Effector CD4-positive, alpha-beta T cell (primary cell): ENCODE measurements around the gene ACTL8. TPM values are rescaled to one million over a fixed set of nuclear protein-coding genes. Genes with fewer than 3 reads are reported as not detected.

Source experiments
- DNase-seq: peaks from one replicate; pipeline ENCODE4 v3.0.0-alpha.2; 2020
- total RNA-seq: gene quantifications from one replicate; lab custom pipeline; 2026; lab: John Stamatoyannopoulos, UW

ACTL8 gene, protein sequence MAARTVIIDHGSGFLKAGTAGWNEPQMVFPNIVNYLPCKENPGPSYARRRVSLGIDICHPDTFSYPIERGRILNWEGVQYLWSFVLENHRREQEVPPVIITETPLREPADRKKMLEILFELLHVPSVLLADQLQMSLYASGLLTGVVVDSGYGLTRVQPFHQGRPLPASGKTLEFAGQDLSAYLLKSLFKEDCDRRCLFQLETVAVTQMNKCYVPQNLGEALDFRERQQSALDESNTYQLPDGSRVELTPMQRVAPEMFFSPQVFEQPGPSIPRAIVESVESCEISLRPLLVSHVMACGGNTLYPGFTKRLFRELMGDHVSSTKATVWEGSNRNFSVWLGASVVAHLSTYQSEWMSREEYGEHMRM
- total RNA-seq = not detected

DNA sequence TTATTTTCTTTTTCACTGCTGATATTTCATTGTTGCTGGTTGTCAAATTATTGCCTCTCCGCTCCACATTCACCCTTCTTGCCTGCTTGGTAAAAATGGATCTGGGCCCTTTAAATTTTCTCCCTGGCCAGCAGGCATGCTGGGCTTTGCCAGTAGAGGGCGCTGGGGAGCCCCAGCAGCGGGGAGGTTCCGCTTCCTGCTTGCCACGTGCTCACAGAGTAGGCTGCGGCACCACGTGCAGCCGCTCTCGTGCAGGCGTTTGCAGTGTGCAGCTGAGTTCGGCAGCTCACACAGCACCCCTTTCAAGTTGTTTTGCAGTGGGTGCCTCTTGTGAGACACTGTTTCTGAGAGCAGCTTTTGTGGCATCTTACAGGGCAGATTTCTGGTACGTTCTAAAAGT, at the start of gene ACTL8:
ACTL8 (plus strand) TSS at position 214 of the 400 bp plus-strand sequence. CDS start 67,676 bp downstream, outside the sequence.
- DNase-seq = no peak

DNA sequence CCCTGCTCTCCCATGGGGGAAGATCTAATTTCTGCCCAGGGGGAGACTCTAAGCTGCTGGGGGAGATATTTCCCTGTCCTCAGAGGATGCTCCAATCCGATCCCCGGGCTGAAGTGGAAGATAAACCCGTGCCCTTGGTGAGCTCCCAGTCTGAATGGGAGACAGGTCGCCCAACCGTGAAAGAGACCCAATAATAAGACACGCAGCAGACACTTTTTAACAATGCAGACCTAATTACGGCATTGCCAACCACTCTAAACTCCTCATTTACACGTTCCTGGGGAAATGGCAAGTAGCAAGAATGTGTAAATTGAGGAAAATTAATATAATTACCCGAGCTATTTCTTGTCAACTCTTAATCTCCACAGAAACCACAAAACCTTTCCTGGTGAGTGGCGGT, 48.7 kb upstream of the ACTL8 start:
- no peak for DNase-seq

DNA sequence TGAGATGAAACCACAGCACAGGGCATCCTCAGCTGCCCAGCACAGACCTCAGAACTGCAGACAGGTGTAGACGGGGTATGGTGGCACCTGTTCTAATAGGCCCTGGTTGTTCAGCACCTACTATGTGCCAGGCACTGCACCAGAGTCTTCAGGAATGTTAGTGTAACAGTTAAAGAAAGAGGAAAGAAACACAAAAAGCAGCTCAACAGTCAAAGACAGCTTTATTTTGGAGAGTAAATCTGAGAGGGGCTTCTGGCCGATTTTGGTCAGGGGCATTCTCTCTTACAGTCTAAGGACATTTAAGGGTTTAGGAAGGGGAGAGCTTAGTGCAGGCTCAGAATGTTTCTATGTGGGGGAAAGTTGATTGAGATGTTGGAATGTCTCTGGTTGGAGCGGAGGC, 45.2 kb upstream of the ACTL8 start:
- no peak for DNase-seq

DNA sequence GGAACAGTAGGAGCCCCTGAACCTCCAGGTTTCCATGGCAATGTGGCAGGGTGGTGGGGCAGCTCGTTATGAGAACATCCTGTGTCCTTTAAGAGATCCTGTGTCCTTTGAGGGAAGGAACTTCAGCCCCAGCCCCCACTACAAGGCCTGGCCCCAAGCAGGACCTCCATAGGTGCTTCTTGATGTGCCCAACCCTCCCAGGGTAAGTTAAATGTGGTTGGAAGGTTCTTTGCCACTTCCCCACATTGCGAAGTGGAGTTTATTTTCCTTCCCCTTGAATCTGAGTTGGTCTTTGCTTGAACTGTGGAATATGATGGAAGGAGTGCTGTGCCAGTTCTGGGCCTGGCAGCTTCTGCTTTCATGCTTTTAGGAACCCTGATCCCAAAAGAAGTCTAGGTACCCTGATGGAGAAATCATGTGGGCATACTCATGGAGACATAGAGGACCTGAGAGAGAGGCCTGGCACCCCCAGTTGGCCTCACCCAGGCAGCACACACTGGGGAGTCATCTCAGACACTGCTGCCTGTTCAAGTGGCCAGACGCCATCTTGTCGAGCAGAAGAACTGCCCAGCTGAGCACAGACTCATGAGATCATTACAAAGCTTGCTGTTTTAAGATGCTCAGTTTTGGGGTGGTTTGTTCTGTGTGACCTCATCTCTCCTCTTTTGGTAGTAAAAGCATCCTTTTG, 44.1 kb upstream of the ACTL8 start:
- no peak for DNase-seq

DNA sequence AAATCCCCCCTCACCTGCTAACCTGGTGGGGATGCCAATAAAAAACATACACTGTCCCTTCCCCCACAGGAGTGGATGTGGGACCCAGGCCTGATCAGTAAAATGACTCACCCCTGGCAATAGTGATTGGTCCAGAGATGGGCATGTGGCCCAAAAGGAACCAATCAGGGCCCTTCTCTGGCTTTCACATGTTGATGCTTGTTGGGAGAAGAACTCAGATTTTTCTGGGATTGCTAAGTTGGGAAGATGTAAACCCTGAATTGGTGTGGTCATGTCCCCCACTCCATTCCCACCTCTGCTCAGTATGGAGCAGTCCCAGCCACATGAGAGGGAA, 43.6 kb upstream of the ACTL8 start:
- DNase-seq = no peak

DNA sequence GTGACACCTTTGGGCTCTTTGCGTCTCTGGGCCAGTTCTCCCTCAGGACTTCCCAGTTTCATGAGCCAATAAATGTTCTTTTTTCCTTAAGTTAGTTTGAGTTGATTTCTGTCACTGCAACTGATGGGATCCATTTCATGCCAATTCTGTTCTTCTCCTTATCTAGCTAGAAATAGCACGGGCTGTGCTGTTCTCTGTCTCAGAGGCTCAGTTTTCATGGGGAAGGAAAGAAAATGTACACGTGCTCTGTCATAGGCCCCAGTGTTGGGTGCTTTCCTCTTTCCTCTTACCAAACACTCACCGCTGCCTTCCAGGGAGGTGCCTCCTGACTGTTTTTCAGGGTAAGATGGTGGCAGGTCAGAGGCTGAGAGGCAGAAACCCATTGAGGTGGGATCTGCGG, 43.2 kb upstream of the ACTL8 start:
- DNase-seq = no peak

DNA sequence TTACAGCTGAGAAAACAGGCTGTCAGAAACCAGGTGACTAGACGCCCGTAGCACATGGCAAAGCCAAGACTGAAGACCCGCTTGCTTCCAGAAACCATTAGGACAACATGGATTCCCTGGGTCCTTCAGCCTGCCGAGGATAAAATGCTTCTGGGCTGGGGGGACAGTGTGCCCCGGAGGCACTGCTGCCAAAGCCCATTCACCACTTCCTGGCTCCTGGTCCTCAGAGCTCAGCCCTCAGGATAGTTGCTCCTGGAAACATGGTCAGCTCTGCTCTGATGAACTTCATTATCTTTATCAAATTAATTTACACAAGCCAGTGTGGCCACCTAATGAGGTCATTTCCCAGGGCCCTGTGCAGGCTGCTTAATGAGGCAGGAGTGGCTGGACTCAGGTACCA, 41.1 kb upstream of the ACTL8 start:
- DNase-seq = no peak

DNA sequence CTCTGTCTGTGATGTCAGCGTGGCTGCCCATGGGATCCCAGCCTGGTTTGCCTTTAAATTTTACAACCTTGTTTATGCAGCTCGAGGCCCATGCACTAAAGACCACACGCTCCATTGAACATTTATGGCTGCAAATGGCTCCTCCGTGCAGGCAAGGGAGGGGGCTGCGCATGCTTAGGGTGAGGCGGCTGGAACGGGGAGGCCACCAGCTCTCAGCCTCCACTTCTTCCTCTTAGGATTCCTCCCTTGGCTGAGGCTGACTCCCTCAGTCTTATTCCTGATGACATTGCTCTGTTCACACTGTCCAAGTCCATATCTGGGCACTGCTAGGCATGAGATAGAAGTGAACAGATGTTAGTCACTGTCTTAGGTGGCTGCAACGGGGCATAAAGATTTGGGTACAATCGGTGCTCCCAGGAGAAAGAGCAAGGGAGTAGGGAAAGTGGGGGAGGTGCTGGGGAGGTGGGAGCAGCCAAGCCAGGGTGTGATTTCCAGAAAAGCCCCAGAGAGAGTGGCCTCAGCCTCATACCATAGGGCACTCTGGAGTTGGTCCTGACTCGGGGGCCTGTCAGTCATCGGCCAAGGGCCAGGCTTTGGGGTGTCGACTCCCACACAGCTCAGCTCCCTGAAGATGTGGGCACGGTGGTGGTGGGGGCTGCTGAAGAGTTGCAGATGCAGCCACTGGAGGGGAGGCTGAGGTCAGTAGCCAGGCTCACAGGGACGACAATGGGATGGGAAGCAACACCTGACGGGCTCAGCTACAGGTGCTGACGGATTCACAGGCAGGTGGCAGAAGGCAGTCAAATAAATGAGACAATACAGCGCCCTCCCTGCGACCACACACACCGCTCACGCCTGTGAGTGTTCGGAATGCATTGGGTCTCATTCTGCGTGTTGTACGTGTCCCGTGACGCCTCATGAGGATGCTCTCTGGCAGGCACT, 37.3 kb upstream of the ACTL8 start:
- DNase-seq = no peak

DNA sequence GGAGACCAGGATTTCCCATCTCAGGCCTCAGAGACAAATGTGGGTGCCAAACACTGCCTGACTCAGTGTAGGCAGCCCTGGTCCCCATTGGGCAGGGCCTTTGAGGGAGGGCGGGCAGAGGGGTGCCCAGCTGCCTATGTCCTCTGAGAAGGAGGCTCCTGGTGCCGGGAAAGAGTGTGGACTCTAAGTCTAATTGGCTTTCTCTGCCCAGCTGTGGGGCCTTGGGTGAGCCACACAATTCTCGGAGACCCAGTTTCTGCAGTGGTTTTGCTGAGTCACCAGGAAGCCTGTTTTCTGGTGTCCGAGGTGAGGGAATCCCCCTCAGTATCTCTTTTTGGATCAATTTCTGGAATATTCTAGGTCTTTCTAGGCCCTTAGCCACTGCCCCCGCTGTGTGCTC, 35.3 kb upstream of the ACTL8 start:
- DNase-seq = no peak

DNA sequence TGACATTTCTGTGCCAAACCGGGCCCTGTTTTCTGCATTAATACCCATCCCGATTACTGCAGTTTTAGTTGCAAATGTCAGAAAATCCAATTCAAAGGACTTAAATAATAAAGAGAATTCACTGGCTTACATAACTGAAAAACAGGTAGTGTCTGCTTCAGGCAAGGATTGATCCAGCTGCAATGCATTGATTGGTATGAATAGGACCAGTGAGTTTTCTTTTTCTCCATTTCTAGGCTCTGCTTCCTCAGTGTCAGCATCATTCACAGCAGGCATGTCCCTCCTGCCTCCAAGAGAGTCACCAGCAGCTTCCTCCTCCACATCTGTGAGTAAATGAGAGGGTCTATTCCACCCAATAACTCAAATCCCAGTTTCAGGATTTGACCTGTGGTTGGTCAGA, 33.7 kb upstream of the ACTL8 start:
- DNase-seq = no peak

DNA sequence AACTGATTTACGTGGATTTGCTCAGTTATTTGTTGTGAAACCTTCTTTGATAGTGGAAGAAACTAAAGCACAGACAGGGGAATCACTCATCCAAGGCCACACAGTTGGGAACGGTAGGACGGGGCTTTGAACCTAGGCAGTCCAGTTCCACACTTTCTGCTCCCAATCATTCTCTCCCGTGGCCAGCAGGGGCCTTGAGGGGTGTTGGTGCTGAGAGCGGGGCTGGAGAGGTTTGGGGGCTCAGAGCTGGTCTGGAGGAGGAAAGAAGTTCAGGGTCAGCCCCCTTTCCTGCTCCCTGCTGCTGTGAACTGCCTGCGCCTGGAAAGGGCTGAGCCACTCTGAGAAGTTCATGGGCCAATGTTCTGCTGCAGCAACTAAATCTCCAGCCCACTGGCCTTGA, 31.4 kb upstream of the ACTL8 start:
- no peak for DNase-seq

DNA sequence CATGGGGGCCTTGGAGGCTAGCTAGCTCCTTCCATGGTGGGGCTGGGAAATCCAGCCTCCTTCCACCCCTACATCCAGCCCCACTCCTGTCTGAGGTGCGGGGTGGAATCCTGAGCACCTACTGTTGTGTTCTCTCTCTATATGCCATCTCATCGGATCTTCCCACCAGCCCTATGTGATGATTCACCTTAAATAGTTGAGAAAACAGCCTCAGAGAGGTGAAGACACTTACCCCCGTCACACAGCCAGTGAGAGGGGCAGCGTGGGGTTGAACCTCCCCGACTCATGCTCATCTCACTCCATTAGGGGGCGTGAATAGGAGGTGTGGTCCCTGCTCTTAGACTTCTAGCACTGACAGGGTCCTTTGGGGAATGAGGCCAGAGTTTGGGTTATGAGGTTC, 31.0 kb upstream of the ACTL8 start:
- no peak for DNase-seq

DNA sequence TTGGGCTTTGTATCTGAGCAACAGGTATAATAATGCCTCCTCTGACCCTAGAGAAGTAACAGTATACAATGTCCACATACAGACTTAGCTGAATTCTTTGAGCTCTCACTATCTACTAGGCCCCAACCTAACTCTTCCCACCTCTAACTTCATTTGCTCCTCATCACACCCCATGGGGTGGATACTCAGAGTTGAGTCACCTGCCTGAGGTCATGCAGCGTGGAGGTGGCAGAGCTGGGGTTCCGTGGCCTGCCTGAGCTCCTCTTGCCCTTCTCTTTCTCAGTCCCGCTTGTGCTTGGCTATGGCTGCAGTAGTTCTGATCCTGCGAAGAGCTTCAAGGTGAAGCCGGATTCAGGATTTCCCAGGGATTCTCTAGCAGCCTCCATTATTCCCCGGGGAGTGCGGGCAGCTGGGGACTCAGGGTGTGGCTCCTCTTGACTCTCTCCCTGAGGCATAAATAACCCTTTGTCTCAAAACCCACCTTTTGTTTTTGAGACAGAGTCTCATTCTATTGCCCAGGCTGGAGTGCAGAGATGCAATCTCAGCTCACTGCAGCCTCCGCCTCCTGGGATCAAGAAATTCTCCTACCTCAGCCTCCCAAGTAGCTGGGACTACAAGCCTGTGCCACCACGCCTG, 29.9 kb upstream of the ACTL8 start:
- DNase-seq = no peak

DNA sequence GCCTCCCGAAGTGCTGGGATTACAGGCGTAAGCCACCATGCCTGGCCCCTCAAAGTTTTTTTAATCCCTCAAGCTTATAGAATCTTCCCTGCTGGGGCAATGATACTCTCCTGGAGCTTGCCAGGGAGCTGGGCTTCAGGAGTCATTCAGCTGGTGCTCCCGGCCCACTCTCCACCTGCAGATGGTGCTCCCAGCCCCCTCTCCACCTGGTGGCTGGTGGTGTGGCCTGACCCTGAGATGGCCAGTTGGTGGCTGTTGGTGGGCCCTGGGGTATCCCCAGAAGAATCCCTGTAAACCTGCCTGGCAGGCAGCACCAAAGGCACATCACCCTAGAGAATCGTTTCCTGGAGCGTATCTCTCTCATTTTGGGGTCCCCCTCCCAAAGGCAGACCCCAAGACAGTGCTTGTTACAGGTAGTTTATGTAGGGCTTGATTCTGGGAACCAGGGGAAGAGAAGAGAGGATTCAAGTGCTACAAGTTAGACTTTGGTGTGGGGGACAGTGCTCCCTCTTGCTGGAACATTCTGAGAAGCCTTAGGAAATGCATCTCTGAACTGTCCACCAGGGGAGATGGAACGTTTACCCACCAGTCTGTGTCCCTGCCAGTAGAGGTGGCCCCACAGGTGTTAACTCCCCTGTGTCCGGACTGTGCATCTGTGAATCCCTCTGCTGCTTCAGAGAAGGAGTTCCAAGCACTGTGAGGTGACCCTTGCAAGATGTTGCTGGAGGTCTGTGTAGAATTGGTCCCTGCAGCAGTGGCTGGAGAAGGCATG, 29.1 kb upstream of the ACTL8 start:
- no peak for DNase-seq

DNA sequence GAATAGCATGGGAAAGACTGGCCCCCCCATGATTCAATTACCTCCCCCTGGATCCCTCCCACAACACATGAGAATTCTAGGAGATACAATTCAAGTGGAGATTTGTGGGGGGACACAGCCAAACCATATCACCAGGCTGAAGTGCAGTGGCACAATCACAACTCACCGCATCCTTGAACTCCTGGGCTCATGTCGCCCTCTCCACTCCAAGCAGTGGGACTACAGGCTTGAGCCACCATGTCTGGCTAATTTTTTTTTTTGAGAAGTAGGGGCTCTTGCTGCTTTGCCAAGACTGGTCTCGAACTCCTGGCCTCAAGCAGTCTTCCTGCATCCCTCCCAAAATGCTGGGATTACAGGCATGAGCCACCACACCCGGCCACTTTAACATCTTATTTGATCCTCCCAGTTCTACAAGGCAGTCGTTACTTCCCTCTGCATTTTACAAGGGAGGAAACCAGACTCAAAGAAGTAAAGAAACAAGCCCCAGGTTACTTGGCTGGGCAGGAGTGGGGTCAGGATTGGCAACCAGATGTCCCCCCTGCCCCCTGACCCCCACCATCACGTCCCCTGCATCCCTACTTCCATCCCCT, 26.9 kb upstream of the ACTL8 start:
- no peak for DNase-seq

DNA sequence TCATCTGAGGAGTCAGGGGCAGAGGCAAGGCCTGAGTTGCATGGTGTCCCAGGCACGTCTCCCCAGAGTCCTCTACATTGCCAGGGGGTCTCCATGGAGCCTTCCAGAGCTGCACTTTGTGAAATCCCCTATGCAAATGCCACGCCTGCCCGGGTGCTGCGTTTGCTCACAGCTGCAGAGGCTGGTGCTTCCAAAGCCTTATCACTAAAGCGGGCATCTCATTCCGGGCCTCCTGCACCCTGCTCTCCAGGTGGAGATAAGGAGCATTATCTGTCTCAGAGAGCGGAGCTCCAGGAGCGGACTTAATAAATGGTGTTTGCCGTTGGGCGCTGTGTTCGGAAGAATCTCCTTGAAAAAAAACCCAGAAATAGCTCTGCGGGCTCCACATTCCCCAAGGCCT, 25.9 kb upstream of the ACTL8 start:
- DNase-seq = no peak

DNA sequence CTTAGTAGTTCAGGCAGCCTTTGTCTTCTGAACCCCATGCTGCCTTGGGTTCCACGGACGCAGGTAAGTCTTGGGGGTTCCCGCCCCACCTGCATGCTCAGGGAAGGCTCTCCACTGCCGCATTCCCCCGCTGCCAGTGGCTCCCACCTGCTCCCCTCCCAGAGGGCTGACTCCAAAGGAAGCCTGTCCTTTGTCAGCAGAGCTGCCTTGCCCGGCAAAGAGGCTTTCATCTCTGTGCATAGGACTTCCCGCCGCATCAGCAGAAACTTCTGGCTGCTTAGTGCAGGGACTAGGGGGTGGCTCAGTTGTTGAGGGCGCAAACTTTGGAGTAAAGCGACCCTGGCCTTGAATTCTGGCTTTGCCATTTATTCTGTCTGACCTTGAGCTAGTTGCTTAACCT, 25.2 kb upstream of the ACTL8 start:
- no peak for DNase-seq

DNA sequence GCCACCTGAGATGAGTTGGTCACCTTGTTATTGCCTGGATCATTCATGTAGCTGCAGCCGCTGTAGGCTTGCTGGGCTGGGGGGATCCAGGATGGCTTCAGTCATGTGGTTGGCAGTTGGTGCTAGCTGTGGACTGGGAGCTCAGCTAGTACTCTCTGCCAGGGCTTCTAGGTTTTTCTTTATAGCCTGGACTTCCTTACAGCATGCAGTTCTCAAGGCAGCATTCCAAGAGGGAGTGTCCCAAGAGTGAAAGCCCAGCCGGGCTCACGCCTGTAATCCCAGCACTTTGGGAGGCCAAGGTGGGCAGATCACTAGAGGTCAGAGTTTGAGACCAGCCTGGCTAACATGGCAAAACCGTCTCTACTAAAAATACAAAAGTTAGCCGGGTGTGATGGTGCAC, 23.7 kb upstream of the ACTL8 start:
- no peak for DNase-seq

DNA sequence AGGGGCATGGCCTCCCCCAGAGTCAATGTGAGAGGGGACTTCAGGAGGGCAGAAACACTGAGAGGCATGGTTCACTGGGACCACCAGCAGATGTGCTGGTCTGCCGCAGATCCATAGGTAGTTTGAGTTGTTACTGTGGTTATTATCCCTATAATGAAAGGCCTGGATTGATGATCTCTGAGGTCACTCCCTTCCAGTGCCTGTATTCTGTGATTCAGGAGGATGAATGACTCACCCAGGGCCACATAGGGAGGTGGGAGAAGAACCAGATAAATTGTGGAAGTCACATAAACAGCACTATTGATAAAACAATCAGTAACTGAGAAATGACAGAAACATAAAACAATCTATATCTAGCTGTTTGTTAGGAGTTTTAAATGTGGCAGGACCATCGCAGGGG, 22.7 kb upstream of the ACTL8 start:
- DNase-seq = no peak

DNA sequence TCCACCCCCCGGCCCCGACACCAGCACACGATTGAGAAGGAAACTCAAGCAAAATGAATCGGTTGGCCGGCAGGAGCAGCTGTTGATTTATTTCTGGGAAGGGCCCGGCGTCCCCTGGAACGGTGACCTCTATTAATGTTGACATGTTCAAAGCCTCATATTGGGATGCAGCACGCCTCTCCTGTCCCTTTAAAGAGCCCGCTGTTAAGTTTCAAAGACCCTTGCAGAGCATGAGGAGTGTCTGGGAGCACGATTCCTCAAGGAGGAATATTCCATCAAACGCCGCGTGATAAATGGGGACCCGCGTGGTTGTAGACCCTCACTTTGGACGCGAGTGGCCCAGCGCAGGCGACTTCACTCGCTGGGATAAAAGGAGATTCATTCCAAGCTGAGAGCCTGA, 21.5 kb upstream of the ACTL8 start:
- no peak for DNase-seq

DNA sequence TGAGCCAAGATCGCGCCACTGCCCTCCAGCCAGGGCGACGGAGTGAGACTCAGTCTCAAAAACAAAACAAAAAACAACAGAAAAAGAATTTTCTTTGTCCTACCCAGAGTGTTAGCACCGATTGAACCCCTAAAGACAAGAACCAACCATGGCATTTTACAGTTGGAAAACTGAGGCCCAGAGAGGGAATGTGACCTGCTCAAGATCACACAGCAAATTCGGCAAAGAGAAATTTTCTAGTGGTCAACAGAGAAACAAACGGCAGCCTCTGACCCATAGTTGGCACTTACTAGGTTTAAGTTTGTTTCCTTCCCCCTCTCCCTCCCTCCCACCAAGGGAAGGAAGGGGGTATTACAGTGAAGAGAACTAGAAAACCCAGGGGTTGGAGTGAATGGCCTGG, 20.5 kb upstream of the ACTL8 start:
- DNase-seq = no peak

DNA sequence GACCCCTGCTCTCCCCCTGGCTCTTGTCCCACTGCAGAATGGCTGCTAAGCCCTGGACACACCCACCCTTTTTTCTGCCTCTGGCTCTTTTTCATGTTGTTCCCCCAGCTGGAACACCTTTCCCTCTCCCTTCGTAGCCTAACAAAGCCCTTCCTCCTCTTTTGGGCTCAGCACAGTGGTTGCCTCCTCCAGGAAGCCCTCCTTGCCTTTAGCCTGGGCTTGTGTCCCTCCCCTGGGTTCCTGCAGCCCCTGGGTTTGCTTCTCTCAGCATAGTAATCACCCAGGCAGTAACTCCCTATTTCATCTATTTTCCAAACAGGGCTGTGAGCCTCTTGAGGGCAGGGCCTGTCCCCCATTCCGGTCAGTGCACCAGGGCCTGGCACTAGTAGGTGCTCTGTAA, 19.8 kb upstream of the ACTL8 start:
- DNase-seq = no peak
